GM12878 (cell line): ENCODE data around the gene EHMT2.

Experiments
- CHD2 ChIP-seq: IDR thresholded peaks from 2 replicates; pipeline ENCODE4 v1.6.1; 2011; ENCODE audit warnings: low read depth, low read length, improper control_type of control experiment, borderline replicate concordance
- MEF2A ChIP-seq: IDR thresholded peaks from 2 replicates; pipeline ENCODE4 v1.6.1; 2011; ENCODE audit warnings: low read depth, mild to moderate bottlenecking, low read length, moderate library complexity; ENCODE audit not compliant: insufficient read depth
- PAX8 ChIP-seq: fragments of 450-650 bp; IDR thresholded peaks from 2 replicates; pipeline ENCODE4 v1.6.1; 2017; ENCODE audit warnings: mild to moderate bottlenecking, moderate library complexity
- POLR2A ChIP-seq: IDR thresholded peaks from 2 replicates; pipeline ENCODE4 v1.6.1; 2011; ENCODE audit warnings: low read depth, mild to moderate bottlenecking, low read length
- RAD21 ChIP-seq: IDR thresholded peaks from 2 replicates; pipeline ENCODE4 v1.6.1; 2011; ENCODE audit warnings: mild to moderate bottlenecking, low read depth, low read length, moderate library complexity; ENCODE audit not compliant: insufficient read depth
- SP1 ChIP-seq: IDR thresholded peaks from one replicate; pipeline ENCODE4 v1.6.1; 2011; ENCODE audit warnings: low read depth, low read length
- ZNF274 ChIP-seq: IDR thresholded peaks from one replicate; pipeline ENCODE4 v1.8.0; 2011; ENCODE audit not compliant: insufficient read length, insufficient read depth
- TF ChIP-seq, protein P1 (sequence below), 3 experiments: IDR thresholded peaks in 2 of 3; conservative IDR thresholded peaks in 1 of 3; 2 replicates each; pipeline ENCODE4 v1.5.1; 2011; ENCODE audit warnings: low read depth in 3 of 3, low read length in 3 of 3, mild to moderate bottlenecking in 3 of 3, control low read depth in 2 of 3, moderate library complexity in 2 of 3, inconsistent platforms in 1 of 3, mixed read lengths in 1 of 3; ENCODE audit not compliant: control insufficient read depth in 2 of 3, insufficient read depth in 1 of 3; ENCODE audit errors: extremely low read depth in 1 of 3

- TF ChIP-seq MEF2A (no peak), ZNF274 (no peak), RAD21 (no peak), POLR2A (no peak), CHD2 (no peak), PAX8 (no peak), SP1 (no peak)
- TF ChIP-seq, protein P1, sequence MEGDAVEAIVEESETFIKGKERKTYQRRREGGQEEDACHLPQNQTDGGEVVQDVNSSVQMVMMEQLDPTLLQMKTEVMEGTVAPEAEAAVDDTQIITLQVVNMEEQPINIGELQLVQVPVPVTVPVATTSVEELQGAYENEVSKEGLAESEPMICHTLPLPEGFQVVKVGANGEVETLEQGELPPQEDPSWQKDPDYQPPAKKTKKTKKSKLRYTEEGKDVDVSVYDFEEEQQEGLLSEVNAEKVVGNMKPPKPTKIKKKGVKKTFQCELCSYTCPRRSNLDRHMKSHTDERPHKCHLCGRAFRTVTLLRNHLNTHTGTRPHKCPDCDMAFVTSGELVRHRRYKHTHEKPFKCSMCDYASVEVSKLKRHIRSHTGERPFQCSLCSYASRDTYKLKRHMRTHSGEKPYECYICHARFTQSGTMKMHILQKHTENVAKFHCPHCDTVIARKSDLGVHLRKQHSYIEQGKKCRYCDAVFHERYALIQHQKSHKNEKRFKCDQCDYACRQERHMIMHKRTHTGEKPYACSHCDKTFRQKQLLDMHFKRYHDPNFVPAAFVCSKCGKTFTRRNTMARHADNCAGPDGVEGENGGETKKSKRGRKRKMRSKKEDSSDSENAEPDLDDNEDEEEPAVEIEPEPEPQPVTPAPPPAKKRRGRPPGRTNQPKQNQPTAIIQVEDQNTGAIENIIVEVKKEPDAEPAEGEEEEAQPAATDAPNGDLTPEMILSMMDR (IDR thresholded peaks at IDR 0.05 in 2 of 3, conservative IDR thresholded peaks at IDR 0.05 in 1 of 3; ENCODE audit: control insufficient read depth in 2 of 3, extremely low read depth in 1 of 3, insufficient read depth in 1 of 3, low read depth in 3 of 3, low read length in 3 of 3) = no peak
Observed at GRCh38 chr6:31881136-31881859, 16.2 kb downstream of the EHMT2 start.
